B cell (primary cell): ENCODE data around the gene RPL29. TPM values are rescaled to one million over a fixed set of nuclear protein-coding genes. Genes with fewer than 3 reads are reported as not detected.

Experiments used
- ATAC-seq: fragments of 200-7000 bp; cut with Tn5 transposase; one replicate; pipeline ENCODE4 v1.10.0; 2021; ENCODE audit warnings: low read depth, mild to moderate bottlenecking, moderate number of reproducible peaks, moderate library complexity
- CTCF ChIA-PET: fragments of 350-600 bp; sonication (Branson Sonifier 250); formaldehyde crosslinking; loops from one replicate; lab custom pipeline; 2021; ENCODE audit warnings: antibody characterized with exemption, inconsistent platforms; lab: Charles Lee
- POLR2A ChIA-PET: fragments of 350-600 bp; sonication (Branson Sonifier 250); formaldehyde crosslinking; loops from one replicate; lab custom pipeline; 2021; ENCODE audit warnings: antibody characterized with exemption; lab: Charles Lee
- DNase-seq: peaks from one replicate; pipeline ENCODE4 v3.0.0; 2013
- H2AFZ ChIP-seq: 2 replicates; pipeline ENCODE4 v1.6.1; 2012; ENCODE audit warnings: mild to moderate bottlenecking, low read depth, low read length; ENCODE audit not compliant: insufficient read depth, poor library complexity, severe bottlenecking
- H3K27ac ChIP-seq, 2 donors: 1 replicate in 1 of 2; 2 replicates in 1 of 2; pipeline ENCODE4 v1.5.1; 2012 to 2013; ENCODE audit warnings: low read length in 2 of 2, mild to moderate bottlenecking in 2 of 2, moderate library complexity in 1 of 2
- H3K27me3 ChIP-seq, 4 experiments: fragments of 200-600 bp in 1 of 4; sonication (generic) in 1 of 4; replicated peaks in 1 of 4; 1 replicate in 2 of 4; 2 replicates in 2 of 4; pipeline versions ENCODE4 v1.6.1 to v1.7.0; 2013 to 2016; ENCODE audit warnings: low read length in 3 of 4, mild to moderate bottlenecking in 2 of 4, mixed read lengths in 1 of 4, moderate library complexity in 1 of 4; ENCODE audit not compliant: insufficient read depth in 4 of 4, control insufficient read depth in 3 of 4; ENCODE audit errors: control extremely low read depth in 1 of 4
- H3K36me3 ChIP-seq, 2 experiments: replicated peaks in 1 of 2; 1 replicate in 1 of 2; 2 replicates in 1 of 2; pipeline versions ENCODE4 v1.6.1 to v1.7.1; 2013; ENCODE audit warnings: low read length in 1 of 2; ENCODE audit not compliant: insufficient read depth in 2 of 2, control insufficient read depth in 1 of 2; ENCODE audit errors: control extremely low read depth in 1 of 2, extremely low read depth in 1 of 2
- H3K4me1 ChIP-seq, 2 donors: fragments of 200-600 bp in 1 of 2; sonication (generic) in 1 of 2; 1 replicate in 1 of 2; 2 replicates in 1 of 2; pipeline versions ENCODE4 v1.5.1 to v1.6.1; 2013 to 2017; ENCODE audit warnings: low read length in 2 of 2; ENCODE audit not compliant: control insufficient read depth in 2 of 2, insufficient read depth in 2 of 2
- H3K4me2 ChIP-seq: replicated peaks from 2 replicates; pipeline ENCODE3; 2012; ENCODE audit warnings: mild to moderate bottlenecking, low read depth, low read length; ENCODE audit not compliant: poor library complexity, severe bottlenecking
- H3K4me3 ChIP-seq, 5 experiments: fragments of 200-600 bp in 1 of 5; sonication (generic) in 1 of 5; 1 replicate in 3 of 5; 2 replicates in 2 of 5; pipeline versions ENCODE4 v1.5.1 to v1.7.0; 2011 to 2016; ENCODE audit warnings: low read length in 4 of 5, mild to moderate bottlenecking in 4 of 5, low read depth in 2 of 5, control low read depth in 1 of 5, moderate library complexity in 1 of 5; ENCODE audit not compliant: insufficient read depth in 1 of 5; ENCODE audit errors: control extremely low read depth in 1 of 5, extremely low read depth in 1 of 5
- H3K79me2 ChIP-seq: fragments of 200-600 bp; sonication (generic); one replicate; pipeline ENCODE4 v1.6.0; 2016; ENCODE audit warnings: low read length; ENCODE audit not compliant: control insufficient read depth, insufficient read depth
- H3K9ac ChIP-seq: fragments of 200-600 bp; sonication (generic); 2 replicates; pipeline ENCODE4 v1.6.1; 2017; ENCODE audit warnings: mild to moderate bottlenecking, low read length, moderate library complexity
- H3K9me3 ChIP-seq, 3 donors: one replicate each; pipeline versions ENCODE4 v1.6.1 to v1.7.1; 2013; ENCODE audit warnings: low read length in 2 of 3; ENCODE audit not compliant: control insufficient read depth in 2 of 3, insufficient read depth in 1 of 3; ENCODE audit errors: control extremely low read depth in 1 of 3
- H4K20me1 ChIP-seq: 2 replicates; pipeline ENCODE4 v1.6.0; 2012; ENCODE audit warnings: mild to moderate bottlenecking, low read length; ENCODE audit not compliant: insufficient read depth, control insufficient read depth, poor library complexity, severe bottlenecking
- H3K27ac Mint-ChIP-seq: one replicate; pipeline ENCODE4 v1.8.0; 2021; ENCODE audit warnings: mixed read lengths
- H3K27me3 Mint-ChIP-seq: one replicate; pipeline ENCODE4 v1.8.0; 2021; ENCODE audit warnings: mixed read lengths
- H3K4me1 Mint-ChIP-seq: one replicate; pipeline ENCODE4 v1.8.0; 2021; ENCODE audit warnings: mixed read lengths
- H3K4me3 Mint-ChIP-seq: one replicate; pipeline ENCODE4 v1.8.0; 2021; ENCODE audit warnings: mixed read lengths
- H3K9me3 Mint-ChIP-seq: one replicate; pipeline ENCODE4 v1.8.0; 2022; ENCODE audit warnings: mixed read lengths; ENCODE audit not compliant: insufficient read depth
- EZH2 ChIP-seq: IDR thresholded peaks from 2 replicates; pipeline ENCODE4 v1.6.1; 2012; ENCODE audit warnings: borderline replicate concordance, low read depth, mild to moderate bottlenecking, moderate library complexity, low read length; ENCODE audit not compliant: insufficient read depth, poor library complexity, severe bottlenecking
- WGBS: methylation state at CpG from one replicate; pipeline ENCODE4 v1.1.5; 2013; ENCODE audit warnings: missing lambda C conversion rate; ENCODE audit not compliant: insufficient coverage; 5-methylcytosine and 5-hydroxymethylcytosine counted together
- intact Hi-C: fragments of 100-400 bp; cut with micrococcal nuclease; formaldehyde crosslinking; loops from one replicate; pipeline ENCODE4 v1.10.0; 2022
- polyA plus RNA-seq: library from polyadenylated mRNA; depleted of rRNA; stranded (reverse); fragments of >200 nt; gene quantifications from 2 replicates; pipeline ENCODE4 v1.2.3, GENCODE V29; 2012
- total RNA-seq, 2 donors: library from RNA; stranded (reverse); fragments of 120-200 nt in 1 of 2; gene quantifications; 1 replicate in 1 of 2; 2 replicates in 1 of 2; pipeline versions ENCODE4 v1.2.3 to v1.2.4, GENCODE V29; 2013 to 2022
- TF ChIP-seq, protein P1 (sequence below): fragments of 200-600 bp; IDR thresholded peaks from one replicate; pipeline ENCODE4 v1.8.0; 2022; ENCODE audit warnings: antibody characterized with exemption, mild to moderate bottlenecking

The RPL29 gene
- total and polyA plus RNA-seq, 2 donors (not counting 1 experiment from before 2014, with no cell fraction given): 1,552 to 3,787 TPM

DNA sequence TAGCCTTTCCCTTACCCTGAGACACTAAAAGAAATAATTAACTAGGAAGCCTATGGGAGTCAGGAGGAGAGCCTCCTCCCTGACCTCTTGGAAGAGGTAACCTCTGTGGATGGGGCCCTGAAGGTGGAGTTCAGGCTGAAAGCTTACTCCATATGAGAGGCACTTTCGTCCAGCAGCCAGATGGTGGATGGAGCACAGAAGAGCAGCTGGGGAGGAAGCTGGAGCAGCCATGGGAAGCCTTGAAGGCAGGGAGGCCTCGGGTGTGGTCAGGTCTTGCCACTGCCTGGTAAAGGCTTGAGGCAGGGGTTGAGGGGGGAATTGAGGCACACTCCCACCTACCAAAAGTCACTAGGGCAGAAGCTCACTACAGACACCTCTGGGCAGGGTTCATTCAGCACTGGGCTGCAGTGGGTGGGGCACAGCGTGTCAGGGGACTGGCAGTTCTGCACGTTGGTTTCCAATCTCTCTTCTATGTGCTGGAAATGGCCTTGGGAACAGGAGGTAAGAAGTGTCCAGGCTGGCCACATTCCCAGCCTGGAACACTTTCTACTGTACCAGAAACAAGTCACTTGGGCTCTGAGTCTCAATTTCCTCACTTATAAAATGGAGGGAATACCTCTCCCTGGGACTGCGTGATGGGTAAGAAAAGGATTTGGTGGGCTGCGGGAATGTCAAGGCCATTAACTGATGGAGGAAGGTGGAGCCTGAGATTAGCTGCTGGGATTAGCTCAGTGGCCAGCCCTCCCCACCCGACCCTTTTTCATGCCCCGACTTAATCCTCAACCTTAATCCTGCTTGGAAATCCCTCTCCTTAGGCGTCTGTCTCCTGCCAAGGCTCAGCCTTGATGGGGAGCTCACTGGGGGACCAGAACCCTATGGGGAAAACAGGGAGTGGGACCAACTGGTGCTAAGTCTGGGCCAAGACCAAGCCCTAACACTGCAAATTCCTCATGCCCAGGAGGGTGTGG, 33.8 kb downstream of the RPL29 start:
- no peak overlapping the region for H3K4me3 ChIP-seq
- H3K4me2 ChIP-seq: no peak overlapping the region
- Mint-ChIP-seq H3K9me3 (no peaks in the 10 kb centered on the region), H3K4me3 (no peak overlapping the region), H3K27ac (no peak overlapping the region), H3K4me1 (peaks cover 6% of the 10 kb centered on the region), H3K27me3 (no peaks in the 10 kb centered on the region)
- no peaks in the 10 kb centered on the region for H4K20me1 ChIP-seq
- no peak for DNase-seq
- H2AFZ ChIP-seq: no peak overlapping the region
- H3K79me2 ChIP-seq: peaks cover 4% of the 10 kb centered on the region
- no peak for ATAC-seq
- TF ChIP-seq, protein P1, sequence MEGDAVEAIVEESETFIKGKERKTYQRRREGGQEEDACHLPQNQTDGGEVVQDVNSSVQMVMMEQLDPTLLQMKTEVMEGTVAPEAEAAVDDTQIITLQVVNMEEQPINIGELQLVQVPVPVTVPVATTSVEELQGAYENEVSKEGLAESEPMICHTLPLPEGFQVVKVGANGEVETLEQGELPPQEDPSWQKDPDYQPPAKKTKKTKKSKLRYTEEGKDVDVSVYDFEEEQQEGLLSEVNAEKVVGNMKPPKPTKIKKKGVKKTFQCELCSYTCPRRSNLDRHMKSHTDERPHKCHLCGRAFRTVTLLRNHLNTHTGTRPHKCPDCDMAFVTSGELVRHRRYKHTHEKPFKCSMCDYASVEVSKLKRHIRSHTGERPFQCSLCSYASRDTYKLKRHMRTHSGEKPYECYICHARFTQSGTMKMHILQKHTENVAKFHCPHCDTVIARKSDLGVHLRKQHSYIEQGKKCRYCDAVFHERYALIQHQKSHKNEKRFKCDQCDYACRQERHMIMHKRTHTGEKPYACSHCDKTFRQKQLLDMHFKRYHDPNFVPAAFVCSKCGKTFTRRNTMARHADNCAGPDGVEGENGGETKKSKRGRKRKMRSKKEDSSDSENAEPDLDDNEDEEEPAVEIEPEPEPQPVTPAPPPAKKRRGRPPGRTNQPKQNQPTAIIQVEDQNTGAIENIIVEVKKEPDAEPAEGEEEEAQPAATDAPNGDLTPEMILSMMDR: no peak
- no peak for TF ChIP-seq EZH2
- no peak overlapping the region for H3K27ac ChIP-seq
- ChIA-PET CTCF (interaction anchor here (0.6 to 1.7 kb wide), 3 partner anchors 9 to 219 kb away, joined by 3 to 6 read pairs (median 3); partner anchors contain the start of gene PARP3), POLR2A (no interaction called here)
- peaks cover 5 to 8% of the 10 kb centered on the region in 2 donors for H3K4me1 ChIP-seq
- intact Hi-C loops: no loop called here
- peaks cover 0 to 5% (median under 1%) of the 10 kb centered on the region in 4 experiments for H3K27me3 ChIP-seq
- no peaks in the 10 kb centered on the region for H3K9me3 ChIP-seq
- H3K9ac ChIP-seq: no peak overlapping the region
- 71% methylated on average over 2 of the region's 9 CpGs for WGBS
- H3K36me3 ChIP-seq: no peaks in the 10 kb centered on the region

DNA sequence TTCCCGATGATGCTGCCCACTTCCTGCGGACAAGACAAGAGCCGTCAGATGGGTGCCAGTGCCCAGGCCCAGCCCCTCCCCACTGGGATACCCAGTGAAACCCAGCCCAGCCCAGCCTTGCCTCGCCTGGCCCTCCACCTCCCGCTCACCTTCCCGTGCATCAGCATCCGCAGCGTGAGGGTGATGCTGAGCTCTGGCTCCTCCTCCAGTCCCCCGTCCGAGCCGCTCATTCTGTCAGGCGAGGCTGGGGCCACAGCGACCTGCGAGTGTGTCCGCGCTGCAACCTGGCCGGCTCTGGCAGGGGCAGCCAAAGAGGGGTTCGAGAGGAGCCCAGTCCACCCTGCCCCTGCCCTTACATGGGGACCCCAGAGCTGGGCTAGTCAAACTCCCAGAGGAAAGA, 34.7 kb downstream of the RPL29 start:
- peaks cover 8% of the 10 kb centered on the region for H3K4me1 Mint-ChIP-seq
- no peak overlapping the region for H2AFZ ChIP-seq
- no peaks in the 10 kb centered on the region for H3K27me3 Mint-ChIP-seq
- no peaks in the 10 kb centered on the region for H3K9me3 Mint-ChIP-seq
- TF ChIP-seq, protein P1: no peak
- no peak for TF ChIP-seq EZH2
- WGBS: 92% methylated on average over 18 of the region's 18 CpGs
- H3K9me3 ChIP-seq: no peaks in the 10 kb centered on the region
- no peak overlapping the region for H3K9ac ChIP-seq
- H3K79me2 ChIP-seq: no peaks in the 10 kb centered on the region
- peaks cover 0 to 7% (median 2%) of the 10 kb centered on the region in 4 experiments for H3K27me3 ChIP-seq
- intact Hi-C loops: no loop called here
- no peak overlapping the region for H3K4me3 ChIP-seq
- DNase-seq (no peak), ATAC-seq (no peak)
- no peak overlapping the region for H3K27ac ChIP-seq
- H3K27ac Mint-ChIP-seq: no peak overlapping the region
- ChIA-PET POLR2A (no interaction called here), CTCF (no interaction called here)
- H4K20me1 ChIP-seq: no peaks in the 10 kb centered on the region
- H3K4me2 ChIP-seq: no peak overlapping the region
- H3K36me3 ChIP-seq: no peaks in the 10 kb centered on the region
- H3K4me3 Mint-ChIP-seq: no peak overlapping the region
- peaks cover 6% of the 10 kb centered on the region in 2 donors for H3K4me1 ChIP-seq
